ENCODE results near the gene NRM.

DNA sequence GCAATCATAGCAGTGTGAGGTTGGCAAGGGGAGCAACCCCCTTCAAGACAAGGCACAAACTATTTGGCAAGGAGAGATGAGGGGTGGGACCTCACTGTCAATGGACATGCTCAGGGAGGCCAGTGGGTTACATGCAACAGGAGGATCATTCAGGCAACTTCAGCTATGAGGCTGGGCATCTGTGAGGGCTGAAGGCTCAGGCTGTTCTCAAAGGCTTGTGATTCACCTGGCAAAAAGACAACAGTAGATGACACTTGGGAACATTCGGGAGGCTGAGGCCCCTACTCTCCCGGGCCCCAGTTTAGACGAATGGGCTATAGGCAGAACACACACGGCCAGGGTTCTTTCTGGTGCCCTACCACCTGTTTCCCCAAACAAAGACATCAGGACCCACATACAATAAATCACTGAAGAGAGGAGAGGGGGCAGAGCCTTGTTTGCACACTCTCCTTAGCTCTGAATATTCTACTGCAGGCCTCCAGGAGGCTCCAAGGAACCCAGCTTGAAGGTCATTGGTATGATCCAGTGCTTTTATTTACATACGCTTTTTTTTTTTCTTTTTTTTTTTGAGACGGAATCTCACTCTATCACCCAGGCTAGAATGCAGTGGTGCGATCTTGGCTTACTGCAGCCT lies 37.3 kb upstream of the NRM start:
- TF ChIP-seq, protein P1, sequence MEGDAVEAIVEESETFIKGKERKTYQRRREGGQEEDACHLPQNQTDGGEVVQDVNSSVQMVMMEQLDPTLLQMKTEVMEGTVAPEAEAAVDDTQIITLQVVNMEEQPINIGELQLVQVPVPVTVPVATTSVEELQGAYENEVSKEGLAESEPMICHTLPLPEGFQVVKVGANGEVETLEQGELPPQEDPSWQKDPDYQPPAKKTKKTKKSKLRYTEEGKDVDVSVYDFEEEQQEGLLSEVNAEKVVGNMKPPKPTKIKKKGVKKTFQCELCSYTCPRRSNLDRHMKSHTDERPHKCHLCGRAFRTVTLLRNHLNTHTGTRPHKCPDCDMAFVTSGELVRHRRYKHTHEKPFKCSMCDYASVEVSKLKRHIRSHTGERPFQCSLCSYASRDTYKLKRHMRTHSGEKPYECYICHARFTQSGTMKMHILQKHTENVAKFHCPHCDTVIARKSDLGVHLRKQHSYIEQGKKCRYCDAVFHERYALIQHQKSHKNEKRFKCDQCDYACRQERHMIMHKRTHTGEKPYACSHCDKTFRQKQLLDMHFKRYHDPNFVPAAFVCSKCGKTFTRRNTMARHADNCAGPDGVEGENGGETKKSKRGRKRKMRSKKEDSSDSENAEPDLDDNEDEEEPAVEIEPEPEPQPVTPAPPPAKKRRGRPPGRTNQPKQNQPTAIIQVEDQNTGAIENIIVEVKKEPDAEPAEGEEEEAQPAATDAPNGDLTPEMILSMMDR (IDR thresholded peaks at IDR 0.05), result peak in 1 of 4 experiments; percentile 3
- TF ChIP-seq EP300 (IDR thresholded peaks at IDR 0.05) (no peak), POLR2A (IDR thresholded peaks at IDR 0.05) (no peak)

All from gastroesophageal sphincter (tissue), 3 donors.